Aorta (tissue), 5 donors: ENCODE results near the gene SMIM45.

Experiments
- ATAC-seq: fragments of 200-7000 bp; cut with Tn5 transposase; one replicate; pipeline ENCODE4 v1.9.1; 2022; ENCODE audit warnings: moderate library complexity; ENCODE audit not compliant: low FRiP score
- DNase-seq, 2 donors: peaks; one replicate each; pipeline ENCODE4 v3.0.0-alpha.2; 2020
- H3K27ac ChIP-seq, 2 donors: one replicate each; pipeline ENCODE4 v1.5.1; 2013; ENCODE audit warnings: low read length in 2 of 2, mild to moderate bottlenecking in 2 of 2, moderate library complexity in 2 of 2, control low read depth in 1 of 2, inconsistent platforms in 1 of 2, low read depth in 1 of 2
- H3K27me3 ChIP-seq, 2 donors: one replicate each; pipeline ENCODE4 v1.6.1; 2013; ENCODE audit warnings: control low read depth in 1 of 2, low read length in 1 of 2, mild to moderate bottlenecking in 1 of 2, moderate library complexity in 1 of 2; ENCODE audit not compliant: insufficient read depth in 2 of 2, control insufficient read depth in 1 of 2
- H3K36me3 ChIP-seq, 2 donors: one replicate each; pipeline ENCODE4 v1.6.1; 2013; ENCODE audit warnings: control low read depth in 1 of 2, low read length in 1 of 2, mild to moderate bottlenecking in 1 of 2; ENCODE audit not compliant: insufficient read depth in 2 of 2, control insufficient read depth in 1 of 2
- H3K4me1 ChIP-seq, 2 donors: one replicate each; pipeline ENCODE4 v1.6.1; 2013; ENCODE audit warnings: low read length in 2 of 2, control low read depth in 1 of 2, mild to moderate bottlenecking in 1 of 2, moderate library complexity in 1 of 2; ENCODE audit not compliant: insufficient read depth in 2 of 2, control insufficient read depth in 1 of 2
- H3K4me3 ChIP-seq, 2 donors: one replicate each; pipeline ENCODE4 v1.5.1; 2013; ENCODE audit warnings: low read length in 2 of 2, control low read depth in 1 of 2, mild to moderate bottlenecking in 1 of 2
- H3K9me3 ChIP-seq: one replicate; pipeline ENCODE4 v1.6.1; 2013; ENCODE audit warnings: mild to moderate bottlenecking, low read length; ENCODE audit not compliant: control insufficient read depth
- WGBS, 2 donors: extraction: QIAGEN DNeasy Blood & Tissue Kit; methylation state at CpG; one replicate each; pipeline ENCODE4 v1.1.7; 2013; 5-methylcytosine and 5-hydroxymethylcytosine counted together
- intact Hi-C, 2 donors: fragments of 100-400 bp; cut with DNase I; formaldehyde crosslinking; loops; one replicate each; pipeline versions ENCODE4 v1.14.2 to v1.15.0; 2022
- donor health status: healthy with polysubstance abuse.
- donor health status: Bipolar disorder and iron deficiency.
- donor health status: DM: no; HTN: no; CAD: no.
- donor health status: DM: no; HTN: no; CAD: no.
- donor health status: DM: yes; HTN: yes; CAD: no.

SMIM45 gene

GRCh38 chr22:41963453-41964111 lies 11.6 kb downstream of the SMIM45 start:
- no peak overlapping the region for H3K4me3 ChIP-seq
- no peaks in the 10 kb centered on the region for H3K9me3 ChIP-seq
- no peaks in the 10 kb centered on the region for H3K36me3 ChIP-seq
- H3K27ac ChIP-seq: no peak overlapping the region
- DNase-seq (no peak), ATAC-seq (peak; percentile 7)
- H3K4me1 ChIP-seq: no peaks in the 10 kb centered on the region
- H3K27me3 ChIP-seq: no peaks in the 10 kb centered on the region
- intact Hi-C loops: loop anchor here in 1 of 2 donors (10.0 kb wide), 1 partner anchor 471 kb away; the partner anchor contains the start of gene NFAM1
- 51% methylated on average over 9 of the region's 9 CpGs for WGBS, 2 donors

DNA sequence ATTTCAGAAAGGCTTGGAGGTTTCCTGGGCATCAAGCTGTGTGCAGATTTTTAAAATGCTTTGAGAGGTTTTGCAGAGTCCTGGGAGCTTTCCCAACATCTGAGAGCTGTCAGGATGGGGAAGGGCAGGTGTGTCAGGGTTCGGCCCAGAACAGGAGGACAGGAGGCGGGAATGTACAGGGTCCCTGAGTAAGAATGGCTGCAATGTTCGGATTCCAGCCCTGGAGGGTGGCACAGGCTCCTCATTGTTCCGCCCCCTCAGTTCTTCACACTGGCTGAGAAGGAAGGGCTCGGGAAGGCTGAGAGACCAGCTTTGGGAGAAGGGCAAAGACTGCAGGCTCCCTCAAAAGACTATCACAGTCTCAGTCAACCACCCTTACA lies 12.2 kb downstream of the SMIM45 start:
- intact Hi-C loops: loop anchor here in 1 of 2 donors (10.0 kb wide), 1 partner anchor 471 kb away; the partner anchor contains the start of gene NFAM1
- ATAC-seq (no peak), DNase-seq (no peak)
- Histone ChIP-seq H3K27me3 (no peaks in the 10 kb centered on the region), H3K27ac (no peak overlapping the region), H3K4me3 (no peak overlapping the region), H3K4me1 (no peaks in the 10 kb centered on the region), H3K36me3 (no peaks in the 10 kb centered on the region), H3K9me3 (no peaks in the 10 kb centered on the region)
- WGBS, 2 donors: 18 to 31% methylated on average over 5 of the region's 5 CpGs

- Histone ChIP-seq H3K9me3 (no peaks in the 10 kb centered on the region), H3K27ac (no peak overlapping the region), H3K4me3 (no peak overlapping the region), H3K27me3 (no peaks in the 10 kb centered on the region), H3K4me1 (no peaks in the 10 kb centered on the region), H3K36me3 (no peaks in the 10 kb centered on the region)
- 94 to 96% methylated on average over 2 of the region's 2 CpGs for WGBS, 2 donors
- DNase-seq (no peak), ATAC-seq (no peak)
- intact Hi-C loops: loop anchor here in 1 of 2 donors (10.0 kb wide), 1 partner anchor 469 kb away; the partner anchor contains the start of gene NFAM1
Measured at GRCh38 chr22:41966225-41966606, 14.3 kb downstream of the SMIM45 start.

DNA sequence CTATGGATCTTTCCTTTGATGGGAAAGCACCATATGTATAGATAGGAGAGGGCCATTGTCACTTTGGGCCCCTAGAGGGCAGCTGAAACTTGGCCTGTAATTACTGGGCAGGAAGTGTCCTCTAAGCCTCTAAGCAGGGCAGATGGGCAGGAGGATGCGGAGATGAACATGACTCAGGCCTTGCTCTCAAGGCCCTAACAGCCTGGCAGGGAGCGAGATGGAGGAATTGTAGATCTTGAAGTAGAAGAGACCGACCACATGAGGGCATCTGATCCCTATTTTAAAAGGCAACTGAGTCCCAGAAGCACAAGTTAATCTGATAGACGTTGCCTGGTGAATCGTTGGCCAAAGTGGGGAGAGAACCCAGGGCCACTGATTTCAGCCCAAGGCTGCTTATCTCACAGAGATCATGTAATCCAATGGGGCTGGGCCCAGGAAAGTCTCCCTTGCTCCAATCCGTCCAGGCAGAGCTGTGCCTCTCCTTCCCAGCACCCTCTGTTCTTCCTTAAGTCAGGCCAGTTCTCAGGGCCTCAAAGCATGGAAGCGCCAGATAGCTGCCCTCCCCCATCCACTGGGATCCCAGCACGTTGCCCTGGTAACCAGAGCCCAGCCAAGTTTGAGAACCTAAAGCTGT lies 14.8 kb downstream of the SMIM45 start:
- DNase-seq (peak in 1 of 2 donors; percentile 61), ATAC-seq (no peak)
- intact Hi-C loops: loop anchor here in 1 of 2 donors (10.0 kb wide), 1 partner anchor 468 kb away; the partner anchor contains the start of gene NFAM1
- Histone ChIP-seq H3K4me1 (no peaks in the 10 kb centered on the region), H3K27me3 (no peaks in the 10 kb centered on the region), H3K4me3 (no peak overlapping the region), H3K9me3 (no peaks in the 10 kb centered on the region), H3K36me3 (no peaks in the 10 kb centered on the region), H3K27ac (no peak overlapping the region)
- WGBS, 2 donors: 41 to 43% methylated on average over 8 of the region's 8 CpGs

GRCh38 chr22:41968601-41969000 lies 16.7 kb downstream of the SMIM45 start:
- 67 to 68% methylated on average over 9 of the region's 9 CpGs for WGBS, 2 donors
- no peak overlapping the region for H3K27ac ChIP-seq
- H3K36me3 ChIP-seq: no peaks in the 10 kb centered on the region
- ATAC-seq (no peak), DNase-seq (no peak)
- no peak overlapping the region for H3K4me3 ChIP-seq
- intact Hi-C loops: loop anchor here in 1 of 2 donors (10.0 kb wide), 1 partner anchor 466 kb away; the partner anchor contains the start of gene NFAM1
- H3K9me3 ChIP-seq: no peaks in the 10 kb centered on the region
- H3K27me3 ChIP-seq: no peaks in the 10 kb centered on the region
- no peaks in the 10 kb centered on the region for H3K4me1 ChIP-seq

DNA sequence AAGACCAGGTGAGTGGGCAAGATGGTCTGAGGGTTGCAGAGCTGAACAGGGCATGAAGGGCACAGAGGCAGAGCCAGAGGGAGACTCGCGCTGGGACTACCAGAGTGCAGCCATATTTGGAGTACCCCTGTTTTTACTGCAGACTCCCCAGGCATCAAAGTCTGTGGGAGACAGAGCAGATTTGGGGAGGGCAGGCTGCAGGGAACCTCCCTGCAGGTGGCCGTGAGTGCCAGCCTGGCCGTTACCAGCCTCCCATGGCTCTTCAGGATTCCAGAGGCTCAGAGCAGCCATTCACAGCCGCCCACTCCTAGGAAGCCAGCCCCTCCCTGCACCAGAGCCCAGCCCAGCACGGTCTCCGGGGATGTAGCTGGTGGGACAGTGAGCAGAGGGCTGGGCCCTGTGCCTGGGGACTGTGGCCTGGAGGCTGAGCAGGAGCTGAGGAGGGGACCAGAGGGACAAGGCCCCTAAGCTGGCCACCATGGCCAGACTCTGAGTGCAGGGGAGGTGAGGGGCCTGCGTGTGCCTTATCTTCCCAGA lies 17.2 kb downstream of the SMIM45 start, which contains the start of gene SEPTIN3:
TSS of gene SEPTIN3 (plus strand) at position 334 of the 537 bp plus-strand sequence. CDS start 2,050 bp downstream, outside the sequence.
- ATAC-seq (no peak), DNase-seq (no peak)
- WGBS, 2 donors: 63 to 66% methylated on average over 8 of the region's 8 CpGs
- H3K36me3 ChIP-seq: no peaks in the 10 kb centered on the region
- intact Hi-C loops: loop anchor here in 1 of 2 donors (10.0 kb wide), 1 partner anchor 466 kb away; the partner anchor contains the start of gene NFAM1
- no peak within 1 kb of the TSS for H3K27ac ChIP-seq
- no peaks in the 10 kb centered on the region for H3K9me3 ChIP-seq
- H3K4me1 ChIP-seq: no peaks in the 10 kb centered on the region
- H3K4me3 ChIP-seq: no peak within 1 kb of the TSS
- no peaks in the 10 kb centered on the region for H3K27me3 ChIP-seq

DNA sequence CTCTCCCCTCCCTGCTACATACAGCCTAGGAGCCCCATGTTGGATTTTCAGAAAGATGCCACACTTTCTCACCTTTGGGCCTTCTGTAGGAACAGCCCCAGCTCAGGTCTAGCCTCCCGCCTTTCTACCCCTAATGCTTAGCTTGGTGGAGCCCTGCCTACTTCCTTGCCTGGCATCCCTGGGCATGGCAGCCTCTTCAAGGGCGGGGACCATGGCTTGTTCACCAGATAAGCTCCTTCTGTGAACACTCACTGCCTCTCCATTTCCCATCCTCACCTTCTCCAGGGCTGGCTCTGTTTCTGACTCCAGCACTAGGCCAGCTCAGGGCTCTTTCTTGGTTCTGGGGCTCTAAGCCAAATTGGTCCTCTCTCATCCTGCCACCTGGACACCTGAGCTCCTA lies 18.7 kb downstream of the SMIM45 start:
- Histone ChIP-seq H3K27ac (no peak overlapping the region), H3K27me3 (no peaks in the 10 kb centered on the region), H3K4me1 (no peaks in the 10 kb centered on the region), H3K9me3 (no peaks in the 10 kb centered on the region), H3K4me3 (no peak overlapping the region), H3K36me3 (no peaks in the 10 kb centered on the region)
- intact Hi-C loops: no loop called here
- 92 to 94% methylated on average over 2 of the region's 2 CpGs for whole genome bisulfite sequencing, 2 donors
- no peak for DNase-seq
- no peak for ATAC-seq

DNA sequence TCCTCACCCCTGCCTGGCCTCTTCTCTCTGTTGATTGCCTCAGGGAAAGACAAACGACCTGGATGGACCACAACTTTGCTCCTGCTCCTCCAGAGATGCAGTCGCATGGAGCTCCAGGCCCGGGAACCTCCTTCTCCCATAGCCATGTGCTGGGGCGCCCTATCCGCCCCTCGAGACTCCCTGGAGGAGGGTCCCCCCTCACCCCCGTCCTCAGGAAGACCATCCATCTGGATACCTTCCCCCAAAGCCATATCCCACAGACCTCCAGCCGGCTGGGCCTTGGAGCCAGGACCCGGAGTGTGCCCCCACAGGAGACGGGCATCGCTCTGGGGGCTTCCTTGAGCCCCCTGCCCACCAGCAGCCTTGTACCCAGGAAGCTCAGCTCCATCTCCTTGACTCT lies 19.5 kb downstream of the SMIM45 start:
- H3K4me1 ChIP-seq: no peaks in the 10 kb centered on the region
- no peak overlapping the region for H3K4me3 ChIP-seq
- H3K27ac ChIP-seq: no peak overlapping the region
- DNase-seq (no peak), ATAC-seq (no peak)
- intact Hi-C loops: no loop called here
- no peaks in the 10 kb centered on the region for H3K36me3 ChIP-seq
- 84 to 87% methylated on average over 11 of the region's 11 CpGs for WGBS, 2 donors
- no peaks in the 10 kb centered on the region for H3K9me3 ChIP-seq
- no peaks in the 10 kb centered on the region for H3K27me3 ChIP-seq
